ENCODE data around the gene DLEU7. TPM values are rescaled to one million over a fixed set of nuclear protein-coding genes. Genes with fewer than 3 reads are reported as not detected.

Gene DLEU7
- total and polyA plus RNA-seq, 7 experiments from 2014 or later, result 0.13 to 1.2 TPM; not detected in 5

DNA sequence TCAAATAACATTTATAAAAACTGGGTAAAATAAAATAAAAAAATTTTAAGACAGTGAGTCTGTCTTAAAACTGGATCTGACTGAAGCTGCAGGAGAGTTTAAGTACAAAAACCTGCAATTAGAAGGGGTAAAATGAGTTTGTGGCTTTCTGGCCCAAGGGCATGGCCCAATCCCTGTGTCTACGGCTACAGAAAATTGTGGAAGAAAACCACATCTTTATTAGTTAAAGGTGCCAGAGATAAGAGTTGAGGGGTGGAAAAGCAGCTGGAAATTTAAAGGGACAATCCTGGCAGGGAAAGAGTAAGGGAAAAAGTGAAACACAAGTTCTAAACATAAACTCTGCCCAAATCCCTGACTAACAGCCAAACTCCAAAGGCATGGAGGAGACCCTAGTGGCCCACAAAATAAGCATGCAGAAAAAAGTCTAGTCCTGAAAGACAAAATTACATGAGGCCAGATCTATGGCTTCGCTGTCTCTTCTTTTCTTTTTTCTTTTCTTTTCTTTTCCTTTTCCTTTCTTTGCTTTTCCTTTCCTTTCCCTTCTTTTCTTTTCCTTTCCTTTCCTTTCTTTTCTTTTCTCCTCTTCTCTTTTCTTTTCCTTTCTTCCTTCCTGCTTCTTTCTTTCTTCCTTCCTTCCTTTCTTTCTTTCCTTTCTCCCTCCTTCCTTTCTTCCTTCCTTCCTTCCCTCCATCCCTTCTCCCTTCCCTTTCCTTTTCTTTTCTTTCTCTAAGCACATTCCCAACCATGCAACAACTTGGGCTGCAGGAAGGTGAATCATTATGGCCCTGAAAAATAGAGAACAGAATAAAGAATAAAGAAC is 23.5 kb upstream of the DLEU7 start:
- ATAC-seq, result no peak
- Mint-ChIP-seq H3K4me1 (no peaks in the 10 kb centered on the region), H3K9me3 (peaks cover 0 to 4% (median 0%) of the 10 kb centered on the region in 11 donors), H3K27ac (peak overlapping the region in 4 of 9 donors; percentile 6 to 76 (median 45)), H3K36me3 (peaks cover 0 to 3% (median 0%) of the 10 kb centered on the region in 5 donors), H3K4me3 (no peak overlapping the region), H3K27me3 (peaks cover 0 to 43% (median 0%) of the 10 kb centered on the region in 5 donors)
- Histone ChIP-seq H3K9me3 (ENCODE audit: control insufficient read depth in 2 of 3, low read length in 3 of 3) (no peaks in the 10 kb centered on the region), H3K36me3 (ENCODE audit: control insufficient read depth in 2 of 3, insufficient read depth in 3 of 3, low read length in 3 of 3) (no peaks in the 10 kb centered on the region), H3K27ac (ENCODE audit: low read depth, low read length) (no peak overlapping the region), H3K4me3 (ENCODE audit: low read length) (no peak overlapping the region), H3K4me1 (ENCODE audit: control insufficient read depth in 2 of 2, insufficient read depth in 2 of 2, low read length in 2 of 2) (no peaks in the 10 kb centered on the region), H3K27me3 (ENCODE audit: control insufficient read depth in 2 of 2, insufficient read depth in 2 of 2, low read length in 2 of 2) (no peaks in the 10 kb centered on the region)
- ChIA-PET CTCF (no interaction called here), POLR2A (no interaction called here)
- no peak for DNase-seq
- intact Hi-C loops (cut with micrococcal nuclease), result no loop called here

DNA sequence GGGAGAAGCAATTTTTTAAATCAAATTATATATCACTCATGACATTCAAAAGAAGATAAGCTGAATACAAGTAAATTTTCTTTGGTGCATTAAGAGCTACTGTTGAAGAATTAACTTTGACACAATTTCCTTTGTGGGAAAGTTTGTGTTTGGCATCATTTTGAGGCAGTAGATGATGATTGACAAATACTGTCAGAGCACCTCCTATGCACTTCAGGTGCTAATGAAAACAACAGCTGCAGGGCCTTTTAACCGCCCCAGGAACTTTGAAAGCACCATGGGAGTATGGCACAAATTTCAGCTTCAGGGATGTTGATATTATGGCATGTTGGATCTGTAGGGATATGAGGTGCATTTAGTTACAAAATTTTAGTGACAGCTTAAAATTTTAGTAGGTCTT is 21.0 kb upstream of the DLEU7 start:
- no peaks in the 10 kb centered on the region for H3K4me1 ChIP-seq (ENCODE audit: control insufficient read depth in 2 of 2, insufficient read depth in 2 of 2, low read length in 2 of 2)
- H3K27ac Mint-ChIP-seq, result no peak overlapping the region
- CTCF ChIA-PET, result interaction anchor here (1.0 kb wide), 1 partner anchor 47 kb away, joined by 3 read pairs; no protein-coding TSS in a partner anchor
- no peaks in the 10 kb centered on the region for H3K9me3 ChIP-seq (ENCODE audit: control insufficient read depth in 2 of 3, low read length in 3 of 3)
- ATAC-seq (no peak), DNase-seq (no peak)
- no peaks in the 10 kb centered on the region for H3K36me3 ChIP-seq (ENCODE audit: control insufficient read depth in 2 of 3, insufficient read depth in 3 of 3, low read length in 3 of 3)
- intact Hi-C loops (cut with micrococcal nuclease), result no loop called here
- no peak overlapping the region for H3K27ac ChIP-seq (ENCODE audit: low read depth, low read length)
- H3K9me3 Mint-ChIP-seq, result peaks cover 0 to 12% (median 7%) of the 10 kb centered on the region in 11 donors
- no peaks in the 10 kb centered on the region for H3K4me1 Mint-ChIP-seq
- H3K27me3 ChIP-seq (ENCODE audit: control insufficient read depth in 2 of 2, insufficient read depth in 2 of 2, low read length in 2 of 2), result no peaks in the 10 kb centered on the region
- H3K4me3 Mint-ChIP-seq, result no peak overlapping the region
- POLR2A ChIA-PET, result interaction anchor here (0.6 kb wide), 1 partner anchor 18 kb away, joined by 3 read pairs; no protein-coding TSS in a partner anchor
- H3K4me3 ChIP-seq (ENCODE audit: low read length), result no peak overlapping the region
- peaks cover 0 to 14% (median 0%) of the 10 kb centered on the region in 5 donors for H3K36me3 Mint-ChIP-seq
- peaks cover 0 to 44% (median 8%) of the 10 kb centered on the region in 5 donors for H3K27me3 Mint-ChIP-seq

DNA sequence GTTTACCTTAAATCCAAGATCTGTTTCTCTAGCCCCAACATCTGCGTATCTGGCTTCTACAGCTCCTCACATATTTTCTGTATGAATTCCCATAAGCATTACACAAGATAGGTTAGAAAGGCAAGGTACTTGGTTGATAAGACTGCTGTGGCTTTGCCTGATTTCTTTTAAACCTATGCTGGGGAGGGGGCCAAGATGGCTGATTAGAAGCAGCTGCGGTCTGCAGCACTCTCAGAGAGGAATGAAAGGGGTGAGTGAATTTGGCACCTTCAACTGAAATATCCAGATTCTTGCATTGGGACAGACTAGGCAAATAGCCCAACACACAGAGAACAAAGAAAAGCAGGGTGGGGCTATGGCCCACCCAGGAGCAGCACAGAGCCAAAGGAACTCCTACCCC is 12.2 kb upstream of the DLEU7 start:
- ATAC-seq, result no peak
- peaks cover 13 to 46% (median 15%) of the 10 kb centered on the region in 5 donors for H3K27me3 Mint-ChIP-seq

DNA sequence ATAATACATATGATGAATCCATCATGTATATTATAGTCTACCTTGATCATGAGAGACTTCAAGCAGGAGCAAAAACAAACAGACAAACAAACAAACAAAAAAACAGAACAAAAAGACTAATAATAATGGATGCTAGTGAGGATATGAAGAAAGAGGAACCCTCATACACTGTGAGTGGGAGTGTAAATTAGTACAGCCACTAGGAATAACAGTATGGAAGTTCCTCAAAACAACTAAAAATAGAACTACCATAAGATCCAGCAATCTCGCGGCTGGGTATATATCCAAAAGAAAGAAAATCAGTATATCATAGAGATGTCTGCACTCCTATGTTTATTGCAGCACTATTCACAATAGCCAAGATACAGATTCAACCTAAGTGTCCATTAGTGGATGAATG is 7.0 kb upstream of the DLEU7 start:
- Histone ChIP-seq H3K36me3 (ENCODE audit: control insufficient read depth in 2 of 3, insufficient read depth in 3 of 3, low read length in 3 of 3) (no peaks in the 10 kb centered on the region), H3K9me3 (ENCODE audit: control insufficient read depth in 2 of 3, low read length in 3 of 3) (no peaks in the 10 kb centered on the region), H3K4me1 (ENCODE audit: control insufficient read depth in 2 of 2, insufficient read depth in 2 of 2, low read length in 2 of 2) (peaks cover 0 to 5% of the 10 kb centered on the region in 2 donors), H3K27ac (ENCODE audit: low read depth, low read length) (no peak overlapping the region), H3K27me3 (ENCODE audit: control insufficient read depth in 2 of 2, insufficient read depth in 2 of 2, low read length in 2 of 2) (no peaks in the 10 kb centered on the region), H3K4me3 (ENCODE audit: low read length) (no peak overlapping the region)
- H3K27ac Mint-ChIP-seq, result no peak overlapping the region
- peaks cover 0 to 2% (median 0%) of the 10 kb centered on the region in 11 donors for H3K9me3 Mint-ChIP-seq
- peaks cover 0 to 9% (median 0%) of the 10 kb centered on the region in 5 donors for H3K36me3 Mint-ChIP-seq
- ATAC-seq (no peak), DNase-seq (no peak)
- H3K4me3 Mint-ChIP-seq, result no peak overlapping the region
- ChIA-PET CTCF (no interaction called here), POLR2A (no interaction called here)
- intact Hi-C loops (cut with micrococcal nuclease), result no loop called here
- peaks cover 0 to 24% (median 13%) of the 10 kb centered on the region in 5 donors for H3K27me3 Mint-ChIP-seq
- peaks cover 0 to 15% (median 14%) of the 10 kb centered on the region in 7 donors for H3K4me1 Mint-ChIP-seq

More for the DNA sequence above, 12.2 kb upstream of the DLEU7 start:
- peaks cover 0 to 1% (median 0%) of the 10 kb centered on the region in 7 donors for H3K4me1 Mint-ChIP-seq
- H3K9me3 Mint-ChIP-seq, result peaks cover 18 to 39% (median 28%) of the 10 kb centered on the region in 11 donors
- H3K27ac Mint-ChIP-seq, result no peak overlapping the region
- peaks cover 20 to 31% (median 22%) of the 10 kb centered on the region in 5 donors for H3K36me3 Mint-ChIP-seq
- peaks cover 0 to 5% (median 0%) of the 10 kb centered on the region in 3 experiments for H3K9me3 ChIP-seq (ENCODE audit: control insufficient read depth in 2 of 3, low read length in 3 of 3)
- H3K27ac ChIP-seq (ENCODE audit: low read depth, low read length), result no peak overlapping the region
- no peaks in the 10 kb centered on the region for H3K27me3 ChIP-seq (ENCODE audit: control insufficient read depth in 2 of 2, insufficient read depth in 2 of 2, low read length in 2 of 2)
- CTCF ChIA-PET, result interaction anchor here (0.6 kb wide), 1 partner anchor 876 kb away, joined by 5 read pairs; no protein-coding TSS in a partner anchor
- H3K4me3 Mint-ChIP-seq, result no peak overlapping the region
- no peaks in the 10 kb centered on the region for H3K36me3 ChIP-seq (ENCODE audit: control insufficient read depth in 2 of 3, insufficient read depth in 3 of 3, low read length in 3 of 3)
- POLR2A ChIA-PET, result no interaction called here
- H3K4me1 ChIP-seq (ENCODE audit: control insufficient read depth in 2 of 2, insufficient read depth in 2 of 2, low read length in 2 of 2), result no peaks in the 10 kb centered on the region
- H3K4me3 ChIP-seq (ENCODE audit: low read length), result no peak overlapping the region
- intact Hi-C loops (cut with micrococcal nuclease), result no loop called here
- no peak for DNase-seq

DNA sequence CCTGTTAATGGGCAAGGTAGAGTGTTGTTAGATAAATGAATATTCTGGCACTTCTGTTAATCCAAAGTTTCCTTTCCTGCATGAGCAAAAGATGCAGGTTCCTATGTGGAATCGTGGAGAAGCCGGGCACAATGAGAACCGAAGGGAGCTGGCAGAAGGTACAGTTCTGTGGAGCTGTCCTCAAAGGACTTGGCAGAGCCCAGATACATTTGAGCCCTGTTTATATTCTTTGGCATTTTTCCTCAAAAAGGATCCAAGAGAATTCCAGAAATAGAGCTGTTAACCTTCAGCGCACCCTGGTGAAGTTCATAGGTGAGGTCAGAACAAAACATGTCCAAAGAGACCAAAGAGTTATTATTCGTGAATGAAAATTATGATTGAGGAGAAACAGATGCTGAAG is 4.0 kb upstream of the DLEU7 start:
- Mint-ChIP-seq H3K36me3 (peaks cover 0 to 5% (median 0%) of the 10 kb centered on the region in 5 donors), H3K27ac (peak overlapping the region in 1 of 9 donors; percentile 56), H3K27me3 (peaks cover 9 to 22% (median 11%) of the 10 kb centered on the region in 5 donors), H3K4me1 (peaks cover 2 to 19% (median 15%) of the 10 kb centered on the region in 7 donors), H3K4me3 (no peak overlapping the region), H3K9me3 (peaks cover 0 to 2% (median 0%) of the 10 kb centered on the region in 11 donors)
- Histone ChIP-seq H3K4me1 (ENCODE audit: control insufficient read depth in 2 of 2, insufficient read depth in 2 of 2, low read length in 2 of 2) (peaks cover 0 to 5% of the 10 kb centered on the region in 2 donors), H3K9me3 (ENCODE audit: control insufficient read depth in 2 of 3, low read length in 3 of 3) (no peaks in the 10 kb centered on the region), H3K4me3 (ENCODE audit: low read length) (no peak overlapping the region), H3K36me3 (ENCODE audit: control insufficient read depth in 2 of 3, insufficient read depth in 3 of 3, low read length in 3 of 3) (no peaks in the 10 kb centered on the region), H3K27ac (ENCODE audit: low read depth, low read length) (no peak overlapping the region), H3K27me3 (ENCODE audit: control insufficient read depth in 2 of 2, insufficient read depth in 2 of 2, low read length in 2 of 2) (no peaks in the 10 kb centered on the region)
- intact Hi-C loops (cut with micrococcal nuclease), result loop anchor here in 1 of 2 donors (5.0 kb wide), 1 partner anchor 65 kb away; no protein-coding TSS in a partner anchor
- CTCF ChIA-PET, result interaction anchor here (0.8 kb wide), 1 partner anchor 64 kb away, joined by 3 read pairs; no protein-coding TSS in a partner anchor
- POLR2A ChIA-PET, result interaction anchor here (0.5 to 1.3 kb wide), 2 partner anchors 45 to 944 kb away, joined by 3 to 4 read pairs; no protein-coding TSS in a partner anchor
- no peak for ATAC-seq
- no peak for DNase-seq

DNA sequence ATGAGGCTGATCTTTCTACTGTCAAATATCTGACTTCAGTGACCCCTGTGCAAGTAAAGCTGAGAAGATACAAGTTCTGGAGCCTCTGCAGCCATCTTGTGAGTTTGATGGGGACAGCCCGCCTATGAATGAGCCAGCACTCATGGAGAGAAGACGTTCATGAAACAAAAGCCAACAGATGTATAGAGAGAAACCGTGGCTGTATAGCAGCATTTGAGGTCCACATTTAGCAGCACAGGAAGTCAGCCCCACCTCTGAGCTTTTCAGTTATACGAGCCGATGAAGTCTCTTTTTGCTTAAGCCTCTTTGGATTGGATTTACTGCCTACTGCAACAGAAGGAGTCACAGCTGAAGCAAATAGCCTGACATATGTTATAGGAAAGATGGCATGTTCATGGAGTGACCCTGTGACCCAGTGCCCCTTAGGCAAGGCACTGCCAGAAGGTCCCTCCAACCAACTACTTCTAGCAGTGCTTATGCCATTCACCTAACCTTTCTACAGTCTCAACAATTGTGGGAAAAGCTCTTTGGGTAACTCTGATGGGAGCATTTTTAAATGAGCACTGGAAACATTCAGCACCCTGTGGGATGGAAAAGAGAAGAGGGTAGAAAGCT is 3.5 kb upstream of the DLEU7 start:
- Mint-ChIP-seq H3K36me3 (peaks cover 0 to 6% (median 0%) of the 10 kb centered on the region in 5 donors), H3K4me3 (peak overlapping the region in 2 of 10 donors; percentile 5), H3K4me1 (peaks cover 5 to 21% (median 15%) of the 10 kb centered on the region in 7 donors), H3K27me3 (peaks cover 13 to 24% (median 16%) of the 10 kb centered on the region in 5 donors), H3K9me3 (peaks cover 0 to 2% (median 0%) of the 10 kb centered on the region in 11 donors), H3K27ac (no peak overlapping the region)
- CTCF ChIA-PET, result interaction anchor here (0.8 kb wide), 1 partner anchor 65 kb away, joined by 3 read pairs; no protein-coding TSS in a partner anchor
- Histone ChIP-seq H3K36me3 (ENCODE audit: control insufficient read depth in 2 of 3, insufficient read depth in 3 of 3, low read length in 3 of 3) (no peaks in the 10 kb centered on the region), H3K9me3 (ENCODE audit: control insufficient read depth in 2 of 3, low read length in 3 of 3) (no peaks in the 10 kb centered on the region), H3K27ac (ENCODE audit: low read depth, low read length) (no peak overlapping the region), H3K27me3 (ENCODE audit: control insufficient read depth in 2 of 2, insufficient read depth in 2 of 2, low read length in 2 of 2) (no peaks in the 10 kb centered on the region), H3K4me3 (ENCODE audit: low read length) (no peak overlapping the region), H3K4me1 (ENCODE audit: control insufficient read depth in 2 of 2, insufficient read depth in 2 of 2, low read length in 2 of 2) (peaks cover 0 to 5% of the 10 kb centered on the region in 2 donors)
- POLR2A ChIA-PET, result interaction anchor here (1.3 kb wide), 1 partner anchor 46 kb away, joined by 4 read pairs; no protein-coding TSS in a partner anchor
- ATAC-seq, result no peak
- intact Hi-C loops (cut with micrococcal nuclease), result loop anchor here in 1 of 2 donors (5.0 kb wide), 1 partner anchor 65 kb away; no protein-coding TSS in a partner anchor
- no peak for DNase-seq
